Activated CD4-positive, alpha-beta T cell treated with anti-CD3 and anti-CD28 coated beads for 1 hour (primary cell): Measurements from ENCODE around the gene TUG1.

ENCODE experiments used
- DNase-seq: peaks from one replicate; pipeline ENCODE4 v3.0.0-alpha.2; 2020

The TUG1 gene

DNA sequence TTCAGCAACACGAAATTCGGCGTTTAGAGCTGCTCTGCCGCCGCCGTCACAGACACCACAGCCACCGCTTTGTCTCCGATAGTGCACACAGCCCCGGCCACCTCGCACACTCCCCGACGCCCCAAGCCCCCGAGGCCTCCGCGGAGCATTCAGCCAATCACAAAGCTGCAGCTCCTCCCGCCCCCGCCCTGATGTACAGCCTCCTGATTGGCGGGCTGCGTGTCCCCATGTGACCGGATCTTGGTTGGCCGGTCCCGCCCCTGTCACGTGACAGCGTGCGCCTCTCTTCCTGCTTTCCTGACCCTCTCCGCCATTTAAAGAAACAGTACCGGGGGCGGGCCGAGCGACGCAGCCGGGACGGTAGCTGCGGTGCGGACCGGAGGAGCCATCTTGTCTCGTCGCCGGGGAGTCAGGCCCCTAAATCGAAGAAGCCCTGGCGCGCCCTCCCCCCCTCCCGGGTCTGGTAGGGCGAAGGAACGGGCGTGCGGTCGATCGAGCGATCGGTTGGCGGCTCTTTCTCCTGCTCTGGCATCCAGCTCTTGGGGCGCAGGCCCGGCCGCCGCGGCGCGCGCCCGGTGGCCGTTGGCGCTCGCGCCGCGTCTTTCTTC lies at the start of gene TUG1:
TSS of gene TUG1 (plus strand) at position 342 of the 608 bp plus-strand sequence.
- DNase-seq = peak; percentile 96

DNA sequence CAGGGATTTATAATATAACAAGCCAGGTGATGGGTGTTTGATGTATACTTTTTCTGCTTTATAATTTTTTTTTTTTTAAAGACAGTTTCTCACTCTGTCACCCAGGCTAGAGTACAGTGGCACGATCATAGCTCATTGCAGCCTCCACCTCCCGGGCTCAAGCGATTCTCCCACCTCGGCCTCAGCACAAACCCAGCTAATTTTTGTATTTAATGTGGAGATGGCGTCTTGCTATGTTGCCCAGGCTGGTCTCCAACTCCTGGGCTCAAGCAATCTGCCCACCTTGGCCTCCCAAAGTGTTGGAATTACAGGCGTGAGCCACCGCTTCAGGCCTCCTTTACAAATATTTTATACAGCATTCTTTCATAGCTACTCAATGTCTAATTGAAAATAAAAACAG lies 49.1 kb upstream of the TUG1 start:
- no peak for DNase-seq

DNA sequence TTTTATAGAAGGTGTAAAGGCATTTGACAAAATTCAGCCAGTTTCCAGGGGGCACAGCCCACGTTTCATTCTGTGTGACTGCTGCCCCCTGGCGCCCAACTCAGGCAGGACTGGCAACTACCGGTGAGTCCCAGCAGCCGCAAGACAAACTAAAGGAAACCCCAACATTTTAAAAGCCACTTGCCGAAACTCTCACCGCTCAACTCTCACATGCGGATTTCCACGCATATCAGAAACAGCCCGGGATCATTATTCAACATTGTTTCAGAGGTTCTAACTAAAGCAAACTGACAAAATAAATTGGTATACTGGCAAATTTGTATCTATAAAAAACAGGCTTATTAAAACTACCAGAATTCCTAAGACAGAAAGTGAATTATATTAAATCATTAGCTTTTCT lies 48.7 kb upstream of the TUG1 start:
- DNase-seq = peak; percentile 77

DNA sequence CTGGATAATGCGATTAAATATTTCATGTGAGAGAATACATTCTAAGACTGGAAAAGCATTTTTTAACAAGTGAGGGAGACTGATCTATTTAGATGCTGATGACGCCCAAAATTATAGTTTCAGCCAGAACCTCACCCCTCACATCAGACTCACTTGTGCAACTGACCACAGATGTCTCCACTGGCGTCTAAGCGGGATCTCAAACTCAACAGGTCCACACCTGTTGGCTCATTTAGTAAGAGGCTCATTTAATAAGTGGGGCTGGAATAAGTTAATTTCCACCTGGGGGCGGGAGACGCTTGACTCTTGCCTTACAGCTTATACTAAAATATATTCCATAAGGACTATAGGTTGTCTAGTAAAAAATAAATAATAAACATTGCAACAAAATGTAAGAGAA lies 48.0 kb upstream of the TUG1 start:
- no peak for DNase-seq

DNA sequence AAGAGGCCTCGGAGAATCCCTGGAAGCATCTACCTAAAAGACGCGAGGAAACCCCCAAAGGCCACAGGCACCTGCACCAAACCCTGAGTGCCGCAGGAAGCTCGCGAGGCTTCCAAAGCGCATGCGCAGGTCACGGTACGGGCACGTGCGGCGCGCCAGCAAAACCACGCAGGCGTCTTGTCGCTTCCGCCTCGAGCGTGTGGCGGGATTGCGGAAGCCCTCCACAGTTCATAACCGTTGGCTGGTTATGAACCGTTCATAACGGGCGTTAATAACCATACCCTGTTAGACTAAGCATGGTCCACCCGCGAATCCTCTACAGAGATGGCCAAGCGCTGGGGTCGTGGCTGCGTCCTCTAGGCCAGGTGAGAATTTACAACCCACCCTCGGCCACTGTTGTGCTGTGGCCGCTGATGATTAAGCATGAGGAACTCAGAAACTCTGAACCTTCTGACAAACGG lies 46.9 kb upstream of the TUG1 start:
- DNase-seq = peak; percentile 82

DNA sequence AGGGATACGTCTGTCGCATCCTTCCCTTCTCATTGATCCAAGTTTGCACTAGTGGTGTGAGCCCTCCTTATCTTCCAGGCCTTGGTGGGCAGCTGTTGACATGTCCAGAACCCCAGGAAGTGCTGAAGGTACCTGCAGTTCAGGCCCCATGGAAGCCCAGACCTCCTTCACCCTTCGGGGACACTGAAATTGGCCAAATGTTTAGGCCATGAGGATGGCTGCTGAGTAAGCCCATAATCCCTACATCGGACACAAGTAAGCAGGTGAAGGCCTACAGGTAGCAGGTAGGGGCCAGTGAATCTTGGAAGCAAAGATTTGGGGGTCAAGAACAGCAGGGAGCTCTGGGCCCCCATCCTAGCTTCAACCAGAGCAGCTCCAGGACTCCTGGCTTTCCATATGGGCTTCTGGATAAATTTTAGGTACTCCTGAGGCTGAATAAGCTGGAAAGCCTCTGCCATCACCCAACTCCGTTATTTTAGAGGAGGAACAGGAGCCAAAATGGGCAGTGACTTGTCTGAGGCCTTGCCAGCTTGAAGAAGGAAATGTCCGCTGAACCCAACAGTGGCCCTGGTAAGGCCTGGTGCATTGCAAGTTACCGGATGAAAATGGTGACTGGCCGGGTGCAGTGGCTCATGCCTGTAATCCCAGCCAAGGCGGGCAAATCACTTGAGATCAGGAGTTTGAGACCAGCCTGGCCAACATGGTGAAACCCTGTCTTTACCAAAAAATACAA lies 45.7 kb upstream of the TUG1 start:
- no peak for DNase-seq

DNA sequence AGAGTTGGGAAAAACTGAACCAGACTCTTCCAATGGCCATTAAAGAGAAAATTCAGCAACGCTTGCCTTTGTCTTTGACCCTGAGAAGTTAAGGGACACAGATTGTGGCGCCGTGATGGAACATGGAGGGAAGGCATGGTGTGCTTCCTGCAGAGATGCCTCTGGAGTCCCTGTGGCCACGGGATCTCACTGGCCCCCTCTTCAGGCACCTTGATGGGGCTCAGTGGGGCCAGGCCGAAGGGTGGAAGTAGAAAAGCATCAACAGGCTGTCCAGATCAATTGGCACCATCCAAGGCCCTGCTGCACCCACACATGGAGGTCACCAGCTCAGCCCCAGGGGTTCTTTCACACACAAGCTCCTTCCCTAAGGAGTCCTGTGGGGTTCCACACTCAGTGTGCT lies 43.4 kb upstream of the TUG1 start:
- DNase-seq = no peak

DNA sequence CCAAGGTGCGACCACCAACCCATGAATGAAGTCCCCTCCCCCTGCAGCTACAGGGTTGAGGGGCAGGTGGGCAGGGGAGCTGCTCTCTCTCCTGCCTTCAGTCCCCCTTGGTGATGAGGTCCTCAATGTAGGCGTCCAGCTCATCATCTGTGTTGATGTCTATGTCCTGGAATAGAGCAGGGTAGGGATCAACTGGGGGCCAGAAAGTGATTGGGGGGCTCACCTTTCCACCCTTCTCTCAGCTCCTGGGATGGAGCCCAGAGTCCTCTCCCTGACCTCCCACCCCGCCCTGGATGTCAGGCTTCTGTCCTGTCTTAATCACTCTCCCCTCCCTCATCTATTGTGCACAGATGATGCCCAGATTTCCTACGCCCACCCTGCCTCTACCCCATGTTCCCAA lies 42.4 kb upstream of the TUG1 start:
- no peak for DNase-seq

DNA sequence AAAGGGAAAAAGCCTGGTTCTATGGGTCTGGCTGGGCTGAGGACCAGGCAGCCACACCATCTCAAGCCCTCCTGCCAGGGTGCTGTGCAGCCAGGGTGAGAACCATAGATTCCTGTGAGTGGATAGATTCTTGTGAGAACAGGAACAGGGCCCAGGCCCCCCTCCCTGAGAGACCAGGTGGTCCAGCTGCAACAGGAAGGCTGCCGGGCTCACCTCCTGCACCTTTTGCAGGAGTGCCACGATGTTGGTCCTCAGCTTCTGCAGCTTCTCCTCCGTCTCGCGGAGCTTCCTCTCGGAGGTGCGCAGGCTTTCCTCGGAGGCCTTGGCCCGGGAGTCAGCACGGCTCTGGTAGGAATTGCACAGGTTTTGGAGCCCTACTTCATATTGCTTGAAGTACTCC lies 41.3 kb upstream of the TUG1 start:
- DNase-seq = no peak

DNA sequence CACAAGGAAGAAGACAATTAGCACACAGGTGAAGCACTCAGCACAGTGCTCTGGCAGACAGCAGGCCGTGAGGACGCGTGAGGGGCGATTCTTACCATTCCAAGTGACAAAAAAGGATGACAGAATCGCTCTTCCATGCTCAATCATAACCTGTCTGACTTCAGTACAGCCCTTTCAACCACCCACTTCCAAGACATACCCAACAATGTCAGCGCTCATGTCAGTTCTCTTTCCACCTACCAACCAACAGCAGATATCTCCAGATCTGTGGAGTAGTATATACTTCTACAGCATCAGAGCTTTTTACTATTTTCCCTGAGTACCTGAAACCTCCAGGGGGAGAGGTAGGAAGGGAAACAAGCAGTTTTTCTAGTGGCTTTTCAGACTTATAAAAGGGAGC lies 40.7 kb upstream of the TUG1 start:
- DNase-seq = no peak

DNA sequence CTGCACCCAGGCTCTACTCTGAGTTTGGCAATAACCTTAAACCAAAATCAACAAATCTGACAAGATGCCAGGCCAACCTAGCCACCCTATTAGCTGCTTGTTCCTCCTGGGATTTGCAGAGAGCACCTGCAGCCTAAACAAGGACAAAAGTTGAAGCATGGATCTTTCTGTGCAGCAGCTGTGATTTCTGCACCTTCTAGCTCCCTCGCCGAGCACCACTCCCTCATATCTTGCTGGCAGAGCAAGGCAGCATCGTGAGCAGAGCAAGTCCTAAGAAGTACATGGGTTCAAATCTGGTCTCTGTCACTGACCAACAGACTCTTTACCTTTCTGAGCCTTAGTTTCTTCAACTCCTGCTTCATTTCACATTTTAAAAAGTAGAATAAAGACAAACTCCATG lies 38.8 kb upstream of the TUG1 start:
- no peak for DNase-seq

DNA sequence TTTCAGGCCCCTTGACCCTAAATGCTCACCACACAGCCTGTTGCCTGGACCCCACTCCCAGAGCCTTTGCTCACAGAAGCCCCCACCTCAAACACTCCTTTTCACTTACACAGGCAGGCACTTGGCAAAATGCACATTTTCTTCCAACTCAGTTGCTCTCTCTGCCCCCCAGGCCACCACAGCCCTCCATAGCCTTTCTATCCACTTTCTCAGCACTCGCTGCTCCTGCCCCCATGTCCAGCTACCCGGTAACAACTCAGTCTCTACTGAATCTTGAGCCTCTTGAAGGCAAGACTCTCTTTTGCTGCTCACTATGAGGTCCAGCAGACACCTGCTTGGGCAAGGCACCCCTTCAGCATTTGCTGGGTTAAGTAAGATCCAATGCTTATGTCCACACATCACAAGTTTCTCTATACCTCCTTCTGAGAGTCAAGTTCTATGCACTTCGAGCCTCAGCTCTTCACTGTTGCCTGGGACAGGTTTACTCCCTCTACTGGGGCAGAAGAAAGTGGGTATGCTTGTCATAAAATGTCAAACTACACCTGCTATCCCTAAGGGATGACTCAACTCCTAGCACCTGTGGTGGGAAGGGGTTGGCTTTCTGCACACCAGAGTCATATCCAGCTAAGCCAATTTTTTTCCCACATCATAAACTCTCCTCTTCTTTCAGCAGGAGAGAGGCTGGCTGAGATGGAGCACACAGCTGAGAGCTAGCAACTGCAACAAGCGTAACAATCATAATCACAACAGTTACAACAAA lies 37.3 kb upstream of the TUG1 start:
- no peak for DNase-seq

DNA sequence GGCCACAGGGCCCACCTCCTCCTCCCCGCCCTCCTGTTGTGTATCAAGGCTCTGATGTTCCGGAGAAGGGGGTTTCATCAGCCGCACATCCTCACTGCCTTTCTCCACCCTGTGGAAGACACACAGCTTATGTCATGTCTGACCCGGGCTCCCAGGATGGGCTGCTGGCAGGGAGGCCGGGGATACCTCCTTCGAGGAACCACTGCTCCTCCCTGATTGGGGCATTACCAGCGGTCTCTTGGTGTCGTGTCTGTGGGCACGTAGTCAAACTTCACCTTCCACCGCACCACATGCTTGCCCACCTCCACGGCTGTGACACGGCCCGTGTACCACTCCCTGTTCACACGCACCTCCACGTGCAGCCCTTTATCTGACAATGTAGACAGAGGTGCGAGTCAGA lies 36.4 kb upstream of the TUG1 start:
- DNase-seq = no peak

DNA sequence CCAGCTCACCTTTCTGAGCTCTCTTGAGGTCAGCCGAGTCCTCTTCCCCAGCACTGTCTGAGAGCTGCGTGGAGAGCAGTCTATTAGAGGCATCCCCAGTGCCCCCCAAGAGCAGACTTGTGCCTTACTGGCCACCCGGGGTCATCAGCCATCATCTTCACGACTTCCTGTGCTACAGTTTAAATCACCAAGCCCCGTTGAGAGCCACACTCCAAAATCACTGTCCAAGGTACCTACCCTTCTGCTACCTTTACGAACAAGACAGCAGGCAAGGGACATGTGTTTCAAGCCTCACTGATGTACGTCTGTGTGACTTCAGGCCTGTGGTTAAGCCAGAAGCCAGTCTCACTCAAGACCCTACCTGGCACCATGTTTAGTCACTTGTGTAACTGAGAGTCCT lies 35.6 kb upstream of the TUG1 start:
- no peak for DNase-seq

DNA sequence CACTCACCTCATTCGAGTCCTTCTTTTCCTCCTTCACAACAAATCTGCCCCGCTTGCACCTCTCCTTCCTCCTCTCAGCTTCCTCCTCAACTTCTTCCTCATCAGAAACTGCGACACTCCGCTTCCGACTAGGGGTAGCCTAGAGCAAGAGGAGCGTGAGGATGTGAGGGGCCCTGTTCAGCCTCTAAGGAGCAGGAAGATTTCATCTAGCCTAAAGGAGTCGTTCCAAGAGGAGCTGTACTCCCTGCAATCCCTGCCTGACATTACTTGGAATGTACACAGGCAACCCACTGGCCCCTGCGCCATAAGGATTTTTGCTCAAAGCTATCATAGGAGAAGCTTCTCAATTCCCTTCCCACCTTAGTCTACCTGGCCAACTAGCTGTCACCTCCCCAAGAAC lies 35.0 kb upstream of the TUG1 start:
- DNase-seq = no peak

DNA sequence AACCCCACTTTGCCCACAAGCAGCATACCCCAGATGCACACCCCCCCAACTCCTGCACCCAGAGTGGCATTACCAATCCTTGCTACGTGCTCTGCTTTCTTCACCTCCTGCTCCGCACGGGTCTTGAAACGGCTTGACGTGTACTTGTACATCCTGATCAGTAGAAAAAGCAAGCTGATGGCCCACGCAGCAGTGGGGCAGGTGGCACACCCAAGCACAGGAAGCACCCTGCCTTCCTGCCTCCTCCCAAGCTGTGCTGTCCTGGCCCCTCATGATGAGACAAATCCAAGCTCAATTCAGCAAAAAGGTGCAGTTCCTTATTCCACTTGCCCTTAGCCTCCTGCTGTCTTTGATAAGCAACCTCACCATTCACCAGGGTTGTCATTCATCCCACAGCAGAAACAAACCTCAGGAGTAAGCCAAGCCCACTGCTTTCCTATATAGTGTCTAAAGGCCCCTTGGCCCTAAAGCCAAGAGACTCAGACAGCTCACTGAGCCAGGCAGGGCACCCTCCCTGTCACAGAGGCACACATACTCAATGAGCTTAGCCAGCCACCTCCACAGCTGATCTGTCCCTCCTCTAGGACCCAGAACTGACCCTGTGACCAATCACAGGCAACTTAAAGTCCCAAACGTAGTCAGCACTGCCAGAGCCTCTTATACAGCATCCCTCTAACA lies 28.2 kb upstream of the TUG1 start:
- DNase-seq = peak; percentile 22

DNA sequence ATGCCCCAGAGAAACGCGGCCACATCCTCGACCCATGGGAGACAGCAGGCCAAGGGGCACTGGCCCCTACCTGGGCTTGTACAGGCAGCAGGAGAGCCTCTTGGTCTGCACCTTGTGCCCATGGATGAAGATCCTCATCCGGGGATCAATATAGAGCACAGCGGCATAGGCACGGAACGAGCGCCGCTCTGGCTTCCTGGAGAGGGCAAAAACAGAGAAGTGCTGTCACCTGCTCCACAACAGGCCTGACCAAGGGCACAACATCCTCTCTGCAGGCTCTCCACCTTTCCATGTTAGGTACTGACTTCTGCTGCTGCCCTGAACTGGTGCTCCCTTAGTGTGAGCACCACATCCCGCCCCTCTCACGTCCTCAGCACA lies 27.7 kb upstream of the TUG1 start:
- DNase-seq = no peak

DNA sequence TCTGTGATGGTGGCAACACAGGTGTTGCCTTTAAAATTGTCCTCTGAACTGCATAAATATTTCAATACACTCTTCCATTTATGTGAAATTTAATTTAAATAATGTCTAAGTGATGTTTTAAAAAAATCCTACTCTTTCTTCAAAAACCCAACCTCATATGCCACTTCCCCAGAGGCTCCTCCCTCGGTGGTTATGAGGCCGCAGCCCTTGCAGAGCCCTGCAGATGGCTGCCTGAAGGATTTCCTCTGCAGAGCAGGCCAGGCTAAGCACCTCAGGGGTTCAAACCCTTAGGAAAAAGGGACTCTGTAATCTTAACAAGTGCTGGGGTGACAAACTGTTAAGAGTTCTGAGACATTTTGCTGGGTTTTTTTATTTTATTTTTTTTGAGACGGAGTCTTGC lies 25.7 kb upstream of the TUG1 start:
- peak; percentile 29 for DNase-seq

DNA sequence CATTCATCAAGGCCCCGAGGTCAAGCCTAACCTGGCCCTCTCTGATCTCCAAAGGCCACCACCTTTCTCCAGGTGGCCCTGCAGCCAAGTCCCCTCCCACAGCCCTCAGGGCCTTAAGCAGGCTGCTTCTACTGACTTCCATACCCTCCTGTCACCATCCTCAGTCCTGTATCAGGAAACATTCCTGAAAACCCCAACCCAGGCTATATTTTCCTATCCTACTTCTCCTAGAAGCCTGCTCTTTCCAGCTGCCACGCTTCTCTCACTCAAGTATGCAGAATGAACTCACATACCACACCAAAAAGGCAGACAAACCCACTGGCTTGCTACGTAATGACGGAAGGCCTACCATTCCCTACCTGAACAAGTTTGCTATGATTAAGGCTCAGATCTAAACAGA lies 24.1 kb upstream of the TUG1 start:
- DNase-seq = no peak

DNA sequence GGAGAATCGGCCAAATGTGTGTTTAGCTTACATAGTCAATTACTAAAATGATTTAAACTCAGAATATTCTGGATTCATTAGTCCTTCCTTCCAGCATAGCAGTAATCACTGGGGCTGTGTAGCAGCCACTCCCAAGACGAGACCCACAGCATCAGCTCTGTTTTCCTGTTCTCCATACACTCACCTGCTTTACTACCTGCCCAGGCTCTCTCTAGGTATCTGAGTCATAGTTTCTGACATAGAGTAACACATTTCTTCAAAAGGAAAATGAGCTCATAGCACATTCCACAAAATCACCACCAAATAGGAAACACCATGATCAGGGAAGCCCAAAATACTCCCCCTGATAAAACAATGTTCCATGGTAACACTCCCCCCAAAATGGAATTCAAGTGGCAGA lies 23.4 kb upstream of the TUG1 start:
- DNase-seq = no peak

DNA sequence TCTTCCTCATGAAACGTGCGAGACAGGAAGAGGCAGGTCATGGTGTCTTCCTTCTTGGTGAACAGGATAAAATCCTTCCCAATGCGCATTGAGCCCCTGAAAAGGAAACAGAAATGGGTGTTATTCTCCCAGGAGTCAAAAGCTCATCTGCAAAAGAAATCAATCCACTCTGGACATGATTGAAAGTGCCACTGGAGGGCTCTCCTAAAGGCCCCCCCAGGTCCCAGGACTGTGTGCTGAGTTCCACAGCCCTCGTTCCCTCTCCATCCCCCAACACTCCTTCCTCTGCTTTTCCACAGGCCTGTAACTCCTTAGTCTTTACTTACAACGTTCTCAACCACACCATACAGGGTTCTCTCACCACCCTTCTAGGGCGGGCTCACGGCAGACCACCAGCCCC lies 22.7 kb upstream of the TUG1 start:
- no peak for DNase-seq

DNA sequence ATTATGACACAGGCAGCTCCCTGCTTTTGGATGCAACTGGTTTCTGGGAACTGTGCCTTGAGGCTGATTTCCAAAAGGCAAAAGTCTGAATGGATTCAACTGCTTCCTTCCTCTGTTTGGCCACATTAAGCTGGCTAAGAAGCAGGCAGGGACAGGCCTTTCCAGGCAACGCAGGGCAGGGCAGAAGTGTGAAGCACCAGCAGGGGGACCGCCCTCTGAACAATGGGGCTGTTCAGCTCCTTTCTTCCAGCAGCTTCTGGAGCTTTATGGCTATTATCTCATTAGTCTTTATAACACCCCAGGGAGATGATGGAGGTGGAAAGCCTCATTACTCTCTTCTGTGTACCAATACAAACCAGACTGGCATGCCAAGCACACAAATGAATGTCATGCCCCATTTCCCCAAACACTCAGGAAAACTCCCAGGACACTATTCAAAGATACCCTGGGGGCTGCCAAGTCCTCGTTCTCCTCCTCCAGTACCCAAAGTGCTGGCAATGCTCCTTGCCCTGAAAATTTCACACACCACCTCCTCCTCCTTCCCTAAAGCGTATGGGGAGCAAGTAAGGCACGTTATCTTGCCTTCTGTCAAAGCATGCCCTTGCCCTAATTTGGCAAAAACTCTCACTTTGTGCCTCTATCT lies 21.8 kb upstream of the TUG1 start:
- DNase-seq = no peak

DNA sequence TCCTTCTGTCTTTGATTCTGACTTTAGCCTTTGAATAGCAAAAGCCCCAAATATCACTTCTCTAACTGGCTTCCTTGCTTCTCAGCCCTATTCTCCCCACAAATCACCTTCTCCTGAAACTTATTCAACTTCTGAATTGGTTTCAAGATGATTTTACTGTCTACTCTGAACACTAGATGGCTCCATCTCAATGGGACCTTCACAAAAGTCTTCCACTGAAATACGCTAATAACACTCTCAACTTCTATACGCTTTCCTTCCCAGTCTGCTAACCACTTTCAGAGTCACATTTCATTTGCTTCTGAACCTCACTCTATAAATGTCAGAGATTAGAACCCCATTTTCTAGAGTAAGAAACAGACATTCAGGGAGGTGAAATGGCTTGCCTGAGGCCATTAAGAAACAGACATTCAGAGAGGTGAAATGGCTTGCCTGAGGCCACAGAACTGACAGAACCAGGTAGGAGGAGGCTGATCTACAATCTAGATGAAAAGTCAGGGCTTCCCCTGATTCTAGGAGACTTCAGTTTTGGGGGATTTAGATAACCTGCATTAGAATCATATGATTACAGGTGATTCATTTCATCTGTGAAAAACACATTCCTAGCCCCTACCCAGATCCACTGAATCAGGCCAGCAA lies 21.1 kb upstream of the TUG1 start:
- no peak for DNase-seq
